Loucy (cell line): ENCODE data around the gene MLF2.

Source experiments
- CTCF ChIP-seq: fragments of 200-600 bp; sonication (generic); conservative IDR thresholded peaks from 2 replicates; pipeline ENCODE4 v1.5.1; 2014; ENCODE audit warnings: mild to moderate bottlenecking, antibody characterized with exemption, low read length
- EZH2phosphoT487 ChIP-seq: fragments of 200-600 bp; IDR thresholded peaks from 2 replicates; pipeline ENCODE4 v1.6.1; 2018; ENCODE audit warnings: antibody characterized with exemption, mild to moderate bottlenecking, moderate library complexity, borderline replicate concordance

- no peak for TF ChIP-seq EZH2phosphoT487
- TF ChIP-seq CTCF, result peak; percentile 83
These were observed 17.3 kb downstream of the MLF2 start for GRCh38 chr12:6735448-6736191.
